Measurements from ENCODE around the gene ABCC10.
"Not testable (repeated sequence)": the region's sequence is repeated elsewhere in the genome, so short reads cannot be mapped to it uniquely, and the experiment has no call there.

GRCh38 chr6:43425083-43425482, 2.3 kb upstream of the ABCC10 start:
- not testable (repeated sequence) for TF ChIP-seq CTCF, POLR2A (IDR thresholded peaks at IDR 0.05)
